ENCODE data around the gene PSMD9. TPM values are rescaled to one million over a fixed set of nuclear protein-coding genes. Genes with fewer than 3 reads are reported as not detected.
"Not testable (repeated sequence)": the region's sequence is repeated elsewhere in the genome, so short reads cannot be mapped to it uniquely, and the experiment has no call there.

The PSMD9 gene
- total RNA-seq, 1 experiment from 2014 or later = 55.5 TPM

GRCh38 chr12:121860257-121860656 lies 28.3 kb upstream of the PSMD9 start:
- Histone ChIP-seq H4K20me1 (ENCODE audit: insufficient read depth) (no peaks in the 10 kb centered on the region), H3K79me2 (ENCODE audit: insufficient read depth, low read length) (no peaks in the 10 kb centered on the region), H3K36me3 (ENCODE audit: control insufficient read depth in 1 of 2, insufficient read depth in 2 of 2, low read length in 2 of 2) (no peaks in the 10 kb centered on the region), H3K4me1 (ENCODE audit: control insufficient read depth in 1 of 2, insufficient read depth in 2 of 2, low read length in 2 of 2) (peaks cover 15 to 28% of the 10 kb centered on the region in 2 experiments), H3K9me2 (ENCODE audit: insufficient read depth) (no peaks in the 10 kb centered on the region), H3K27ac (ENCODE audit: low read depth, low read length) (no peak overlapping the region), H2AFZ (ENCODE audit: low read depth, low read length, poor library complexity, severe bottlenecking) (no peak overlapping the region), H3K27me3 (ENCODE audit: insufficient read depth, low read length) (no peaks in the 10 kb centered on the region), H3K4me3 (replicated peaks in 1 of 2; ENCODE audit: low read depth in 1 of 2, low read length in 2 of 2) (no peak overlapping the region), H3K4me2 (ENCODE audit: low read length) (no peak overlapping the region), H3K9ac (ENCODE audit: low read length) (no peak overlapping the region), H3K9me3 (ENCODE audit: control insufficient read depth in 1 of 2, insufficient read depth in 1 of 2, low read depth in 1 of 2, low read length in 2 of 2) (no peaks in the 10 kb centered on the region)
- RAD21 ChIA-PET (ENCODE audit: low non-redundant PET in 1 of 2, low total read pairs in 2 of 2, uncharacterized antibody in 2 of 2, unreplicated experiment in 2 of 2) = interaction anchor here in 1 of 2 experiments (1.1 kb wide), 1 partner anchor 66 kb away, joined by 3 read pairs; no protein-coding TSS in a partner anchor
- no peak for TF ChIP-seq REST (IDR thresholded peaks at IDR 0.05; ENCODE audit: low read depth)
- no peak for TF ChIP-seq TCF7L2 (IDR thresholded peaks at IDR 0.05; ENCODE audit: borderline replicate concordance, extremely low read depth, insufficient read depth, insufficient read length)
- POLR2A ChIA-PET = no interaction called here
- DNase-seq (ENCODE audit: low read depth, low spot score) (no peak), ATAC-seq (no peak)
- CTCF ChIA-PET = no interaction called here
- intact Hi-C loops (cut with micrococcal nuclease) = no loop called here
- no TSS peak for BruUV-seq (replicated peaks)

DNA sequence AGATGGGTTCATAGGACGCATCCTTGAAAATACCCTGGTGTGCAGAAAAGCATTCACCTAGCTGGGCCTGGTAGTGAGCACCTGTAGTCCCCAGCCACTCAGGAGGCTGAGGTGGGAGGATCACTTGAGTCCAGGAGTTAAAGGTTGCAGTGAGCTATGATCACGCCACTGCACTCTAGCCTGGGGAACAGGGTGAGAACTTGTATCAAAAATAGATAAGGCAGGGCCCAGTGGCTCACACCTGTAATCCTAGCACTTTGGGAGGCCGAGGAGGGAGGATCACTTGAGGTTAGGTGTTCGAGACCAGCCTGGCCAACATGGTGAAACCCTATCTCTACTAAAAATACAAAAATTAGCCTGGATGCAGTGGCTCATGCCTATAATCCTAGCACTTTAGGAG lies 27.9 kb upstream of the PSMD9 start:
- H3K4me3 ChIP-seq (replicated peaks in 1 of 2; ENCODE audit: low read depth in 1 of 2, low read length in 2 of 2); H3K4me2 ChIP-seq (ENCODE audit: low read length); BruUV-seq (replicated peaks); H3K27me3 ChIP-seq (ENCODE audit: insufficient read depth, low read length); H3K9ac ChIP-seq (ENCODE audit: low read length); DNase-seq (ENCODE audit: low read depth, low spot score); H3K9me2 ChIP-seq (ENCODE audit: insufficient read depth); CTCF ChIA-PET; H3K27ac ChIP-seq (ENCODE audit: low read depth, low read length); intact Hi-C loops (cut with micrococcal nuclease); H3K9me3 ChIP-seq (ENCODE audit: control insufficient read depth in 1 of 2, insufficient read depth in 1 of 2, low read depth in 1 of 2, low read length in 2 of 2); POLR2A ChIA-PET; H3K36me3 ChIP-seq (ENCODE audit: control insufficient read depth in 1 of 2, insufficient read depth in 2 of 2, low read length in 2 of 2); H3K79me2 ChIP-seq (ENCODE audit: insufficient read depth, low read length); H2AFZ ChIP-seq (ENCODE audit: low read depth, low read length, poor library complexity, severe bottlenecking); H4K20me1 ChIP-seq (ENCODE audit: insufficient read depth); ATAC-seq: not testable (repeated sequence)
- peaks cover 15 to 28% of the 10 kb centered on the region in 2 experiments for H3K4me1 ChIP-seq (ENCODE audit: control insufficient read depth in 1 of 2, insufficient read depth in 2 of 2, low read length in 2 of 2)
- RAD21 ChIA-PET (ENCODE audit: low non-redundant PET in 1 of 2, low total read pairs in 2 of 2, uncharacterized antibody in 2 of 2, unreplicated experiment in 2 of 2) = interaction anchor here in 1 of 2 experiments (1.1 kb wide), 1 partner anchor 66 kb away, joined by 3 read pairs; no protein-coding TSS in a partner anchor

Data from HCT116 (cell line).